Activated CD4-positive, CD25-positive, alpha-beta regulatory T cell treated with anti-CD3 and anti-CD28 coated beads, Interleukin-2, amount 50 U/mL, for 24 hours (primary cell): ENCODE data around the gene CHPF2.

Source experiments
- ATAC-seq, 2 donors: fragments of 150-1000 bp; cut with Tn5 transposase; one replicate each; pipeline ENCODE4 v1.10.0; 2021; ENCODE audit warnings: mild to moderate bottlenecking in 1 of 2, moderate library complexity in 1 of 2

CHPF2 gene

GRCh38 chr7:151235091-151235787 lies 3.0 kb downstream of the CHPF2 start:
- no peak for ATAC-seq

- no peak for ATAC-seq
Measured at GRCh38 chr7:151236406-151236805, 4.1 kb downstream of the CHPF2 start.

- no peak for ATAC-seq
Measured at GRCh38 chr7:151237244-151238189, 5.2 kb downstream of the CHPF2 start.

DNA sequence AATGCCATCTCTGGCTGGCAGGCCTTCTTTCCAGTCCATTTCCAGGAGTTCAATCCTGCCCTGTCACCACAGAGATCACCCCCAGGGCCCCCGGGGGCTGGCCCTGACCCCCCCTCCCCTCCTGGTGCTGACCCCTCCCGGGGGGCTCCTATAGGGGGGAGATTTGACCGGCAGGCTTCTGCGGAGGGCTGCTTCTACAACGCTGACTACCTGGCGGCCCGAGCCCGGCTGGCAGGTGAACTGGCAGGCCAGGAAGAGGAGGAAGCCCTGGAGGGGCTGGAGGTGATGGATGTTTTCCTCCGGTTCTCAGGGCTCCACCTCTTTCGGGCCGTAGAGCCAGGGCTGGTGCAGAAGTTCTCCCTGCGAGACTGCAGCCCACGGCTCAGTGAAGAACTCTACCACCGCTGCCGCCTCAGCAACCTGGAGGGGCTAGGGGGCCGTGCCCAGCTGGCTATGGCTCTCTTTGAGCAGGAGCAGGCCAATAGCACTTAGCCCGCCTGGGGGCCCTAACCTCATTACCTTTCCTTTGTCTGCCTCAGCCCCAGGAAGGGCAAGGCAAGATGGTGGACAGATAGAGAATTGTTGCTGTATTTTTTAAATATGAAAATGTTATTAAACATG lies 6.0 kb downstream of the CHPF2 start:
- no peak for ATAC-seq

DNA sequence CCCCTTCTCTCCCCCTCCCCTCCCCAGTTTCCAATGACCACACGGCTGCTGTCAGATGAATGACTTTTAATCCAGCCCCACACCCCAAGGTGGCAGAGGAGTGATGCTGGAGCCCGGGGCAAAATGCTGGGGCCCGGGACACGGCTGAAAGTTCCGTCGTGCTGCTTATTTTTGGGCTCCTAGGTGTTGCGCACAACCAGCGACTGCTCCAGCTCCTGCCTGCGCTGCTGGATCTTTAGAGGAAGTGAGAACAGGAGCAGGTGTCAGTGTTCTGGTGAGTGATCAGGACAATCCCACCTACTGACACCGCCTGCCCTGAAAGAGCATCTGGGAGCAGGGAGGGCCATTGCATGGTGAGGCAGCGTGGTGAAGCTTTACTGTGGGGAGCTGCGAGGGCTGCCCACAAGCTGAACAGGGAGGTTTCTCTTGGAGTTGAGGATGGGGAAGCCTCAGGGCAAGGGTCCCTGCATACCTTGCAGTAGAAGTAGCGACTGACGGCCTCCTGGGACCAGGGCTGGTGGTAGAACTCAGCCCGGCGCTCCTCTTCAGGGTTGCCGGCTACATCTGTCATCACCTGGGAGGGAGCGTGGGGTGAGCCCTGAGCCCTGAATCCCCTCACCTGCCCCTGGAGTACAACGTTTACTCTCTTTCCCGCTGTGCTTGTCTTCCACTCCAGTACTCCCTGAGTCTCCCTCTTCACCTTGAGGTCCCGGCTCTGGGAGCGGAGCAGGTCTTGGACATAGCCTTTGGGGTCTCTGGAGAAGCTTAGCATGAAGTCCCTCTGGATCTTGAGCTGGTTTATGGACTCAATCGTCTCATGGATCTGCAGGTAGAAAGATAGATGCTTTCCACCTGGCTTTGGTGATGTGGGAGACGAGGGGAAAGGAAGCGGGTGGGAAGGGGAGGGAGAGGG lies 6.9 kb downstream of the CHPF2 start:
- ATAC-seq: no peak

DNA sequence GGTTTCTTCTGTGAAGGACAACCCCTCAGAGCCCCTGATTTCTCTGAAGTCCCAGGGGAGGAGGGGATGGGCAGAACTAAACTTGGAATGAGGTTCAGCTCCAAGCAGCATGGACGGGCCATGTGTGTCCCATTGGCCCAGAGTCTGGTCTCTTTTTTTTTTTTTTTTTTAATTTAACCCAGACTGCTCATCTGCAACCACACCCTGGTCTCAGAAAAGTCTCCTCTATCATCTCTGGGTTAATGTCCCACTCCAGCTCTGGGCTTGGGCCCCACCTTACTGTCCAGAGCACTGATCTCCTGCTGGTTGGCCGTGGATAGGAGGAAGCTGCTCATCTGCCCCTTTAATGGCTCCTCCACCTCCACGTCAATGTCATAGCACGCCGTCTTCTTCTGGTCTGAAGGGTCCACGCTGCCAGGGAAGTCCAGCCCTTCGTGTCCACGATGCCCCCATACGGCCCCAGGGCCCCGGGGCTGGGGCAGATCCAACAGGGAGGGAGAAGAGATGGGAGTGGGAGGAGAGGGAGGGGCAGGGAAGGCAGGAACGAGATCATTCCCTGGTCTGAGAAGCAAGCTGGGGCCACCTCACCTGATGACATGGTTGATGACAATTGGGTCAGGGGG lies 7.7 kb downstream of the CHPF2 start:
- ATAC-seq: no peak

DNA sequence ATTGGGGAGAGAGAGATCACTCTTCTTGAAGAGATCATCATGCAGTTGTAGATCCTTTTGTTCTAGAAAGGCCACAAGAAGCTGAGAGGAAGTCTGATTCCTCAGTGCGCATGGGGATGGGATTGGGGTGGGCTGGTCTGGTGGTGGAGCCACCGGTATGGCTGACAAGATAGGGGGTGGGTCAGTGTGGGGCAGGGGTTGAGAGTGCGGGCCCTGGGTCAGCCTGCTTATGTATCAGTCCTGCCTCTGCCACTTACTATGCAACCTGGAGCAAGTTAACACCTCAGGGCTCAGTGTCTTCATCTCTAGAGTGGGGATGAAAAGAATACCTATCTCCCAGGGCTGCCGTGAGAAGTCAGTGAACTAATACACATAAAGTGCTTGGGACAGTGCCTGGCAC lies 8.3 kb downstream of the CHPF2 start:
- ATAC-seq: no peak

GRCh38 chr7:151240942-151241754 lies 8.9 kb downstream of the CHPF2 start:
- no peak for ATAC-seq

DNA sequence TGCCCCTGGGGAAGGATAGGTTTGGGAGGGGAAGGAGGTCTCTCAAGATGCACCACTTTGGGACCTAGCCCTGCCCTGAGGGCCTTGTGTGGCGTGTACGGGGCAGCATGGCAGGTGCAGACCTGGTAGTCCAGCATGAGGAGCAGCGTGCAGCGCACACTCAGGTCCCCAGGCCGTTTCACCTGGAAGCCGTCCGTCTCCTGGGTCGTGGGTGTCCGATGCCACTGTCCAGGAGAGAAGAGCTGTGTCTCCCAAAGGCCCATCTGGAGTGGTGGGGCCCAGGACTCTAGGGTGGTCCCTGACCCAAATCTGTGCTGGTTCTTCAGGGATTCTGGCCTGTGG lies 9.4 kb downstream of the CHPF2 start:
- no peak for ATAC-seq

- ATAC-seq: no peak
Measured at GRCh38 chr7:151242159-151243044, 10.1 kb downstream of the CHPF2 start.

DNA sequence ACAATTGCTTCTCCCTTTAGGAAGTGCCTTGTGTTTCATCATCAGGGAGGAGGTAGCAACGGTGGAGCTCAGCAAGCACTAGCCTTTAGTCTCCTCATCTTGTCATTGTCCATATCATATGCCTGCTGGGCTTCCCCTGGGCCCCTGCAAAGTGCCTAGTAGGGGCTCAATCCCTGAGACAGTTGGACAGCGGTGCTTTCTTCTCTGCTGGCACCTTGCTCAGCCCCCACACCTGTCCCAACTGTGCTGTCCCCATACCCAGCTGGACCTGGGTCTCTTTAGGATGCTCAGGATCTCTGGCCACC lies 10.7 kb downstream of the CHPF2 start:
- no peak for ATAC-seq

DNA sequence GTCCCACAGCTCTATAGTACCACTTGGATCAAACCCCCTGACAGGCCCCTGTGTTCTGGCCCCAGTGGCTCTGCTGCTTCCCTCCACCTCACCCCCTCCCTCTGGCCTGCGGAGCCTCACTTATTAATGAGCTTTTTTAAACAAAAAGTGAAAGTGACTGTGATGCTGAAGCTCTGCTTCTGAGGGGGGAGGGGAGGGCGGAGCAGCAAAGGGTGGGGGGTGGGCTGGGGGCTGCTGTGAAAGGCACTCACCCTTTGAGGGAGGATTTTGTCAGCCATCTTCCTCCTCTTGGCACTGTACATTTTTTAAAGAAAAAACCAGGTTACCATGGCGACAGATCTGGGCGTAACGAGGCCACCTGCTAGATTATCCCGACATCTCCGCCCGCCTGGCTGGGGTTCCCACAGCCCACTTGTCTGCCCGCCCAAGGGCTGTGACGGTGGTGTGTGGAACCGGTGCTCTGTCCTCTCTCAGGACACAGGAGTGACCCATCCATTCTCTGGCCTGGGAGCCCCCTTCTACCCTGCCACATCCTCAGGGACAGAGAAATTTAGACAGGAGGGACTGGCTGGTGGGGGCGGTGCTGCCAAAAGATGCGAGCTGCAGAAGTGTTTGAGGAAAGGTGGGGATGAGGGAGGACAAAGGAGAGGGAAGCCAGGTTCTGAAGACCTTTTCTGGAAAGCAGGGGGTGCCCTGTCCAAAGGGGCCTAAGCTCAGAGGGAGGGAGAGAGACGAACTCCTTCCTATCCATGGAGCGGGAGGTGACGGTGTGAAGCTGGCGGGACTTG lies 11.3 kb downstream of the CHPF2 start:
- peak in 1 of 2 donors; percentile 31 for ATAC-seq

GRCh38 chr7:151244196-151244840 lies 12.0 kb downstream of the CHPF2 start:
- ATAC-seq: no peak

DNA sequence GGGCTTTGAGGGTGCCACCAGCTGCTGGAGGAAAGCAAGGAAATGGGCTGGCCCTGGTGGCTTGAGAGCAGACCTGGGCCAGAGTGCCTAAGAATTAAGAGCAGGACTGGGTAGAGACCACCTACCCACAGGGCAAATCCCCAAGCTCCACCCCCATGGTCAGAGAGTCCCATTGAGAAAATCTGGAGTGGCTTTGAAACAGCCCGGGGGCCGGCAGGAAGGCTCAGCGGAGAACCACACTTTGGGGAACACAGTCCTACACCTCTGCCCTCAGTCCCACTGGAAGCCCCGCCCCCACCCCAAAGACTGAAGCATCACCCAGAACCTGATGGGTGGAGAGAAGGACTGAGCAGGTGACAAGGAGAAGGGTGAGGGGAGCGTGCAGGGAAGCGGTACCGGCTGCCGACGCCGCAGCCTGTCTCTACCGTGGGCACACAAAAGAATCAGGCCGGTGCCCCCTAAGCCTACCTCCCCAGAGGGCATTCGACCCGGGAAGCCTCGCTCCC lies 12.6 kb downstream of the CHPF2 start:
- ATAC-seq: no peak

DNA sequence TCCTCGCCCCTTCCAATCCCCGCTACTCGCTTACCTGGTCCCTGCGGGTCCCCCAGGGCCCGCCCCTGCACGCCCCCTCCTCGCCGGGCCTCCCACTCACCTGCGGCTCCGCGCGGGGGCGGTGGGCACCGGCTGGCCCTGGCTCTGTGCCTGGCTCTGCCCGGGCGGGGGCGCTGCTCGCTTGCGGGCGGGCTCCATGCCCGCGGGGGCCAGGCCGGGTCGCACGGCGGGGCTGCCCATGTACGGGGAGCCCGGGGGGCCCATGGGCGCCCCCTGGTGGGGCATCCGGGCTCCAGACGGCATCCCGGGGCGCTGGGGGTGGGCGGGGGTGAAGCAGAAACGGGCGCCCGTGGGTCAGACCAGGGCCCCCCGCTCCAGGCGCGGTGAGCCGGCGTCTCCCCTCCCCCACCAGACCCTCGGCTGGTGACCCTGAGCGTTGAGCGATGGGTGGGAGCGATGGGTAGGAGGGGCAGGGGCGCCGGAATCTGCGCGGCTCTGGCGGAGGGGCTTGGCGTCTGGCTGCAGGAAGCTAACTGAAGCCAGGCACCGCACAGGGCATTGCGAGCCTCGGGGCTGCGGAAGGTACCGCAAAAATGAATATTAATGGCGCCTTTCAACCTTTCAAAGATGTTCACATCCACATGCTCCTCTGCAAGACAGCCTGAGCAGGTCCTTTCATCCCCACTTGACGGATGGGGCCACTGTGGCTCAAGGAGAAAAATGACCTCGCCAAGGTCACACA lies 13.2 kb downstream of the CHPF2 start:
- peak; percentile 59 to 65 for ATAC-seq

DNA sequence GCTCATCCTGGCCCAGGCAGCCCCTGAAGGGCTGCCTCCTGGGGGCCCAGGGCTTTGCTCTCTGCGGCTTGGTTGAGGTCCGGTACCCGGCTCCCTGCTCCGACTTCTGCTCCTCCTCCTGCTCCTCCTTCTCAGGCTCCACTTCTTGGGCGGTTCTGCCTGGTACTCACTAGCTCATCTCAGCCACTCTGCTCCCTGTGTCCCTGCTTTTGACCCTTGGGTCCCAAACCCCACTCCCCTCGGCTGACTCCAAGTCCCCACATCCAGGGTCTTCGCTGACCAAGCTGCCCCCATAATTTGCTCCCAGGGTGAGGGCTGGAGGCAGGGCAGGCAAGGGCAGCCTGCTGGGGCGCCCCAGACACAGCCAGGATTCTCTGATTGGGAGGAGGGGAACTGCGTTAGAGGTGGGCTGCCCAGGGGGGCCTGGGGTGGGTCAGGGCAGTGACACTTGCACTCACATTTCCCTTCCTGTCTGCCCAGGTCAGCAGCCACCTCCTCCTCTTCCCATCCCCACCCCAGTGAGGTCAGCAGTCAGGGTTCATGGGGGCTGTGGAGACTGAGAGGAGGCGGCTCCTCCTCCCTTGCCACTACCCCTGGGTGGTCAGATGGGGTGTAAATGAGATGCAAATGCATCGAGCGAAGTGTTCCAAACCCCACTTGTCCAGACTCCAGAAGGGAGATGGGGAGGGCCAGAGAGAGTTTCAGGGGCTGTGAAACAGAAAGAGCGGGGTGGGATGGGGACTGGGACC lies 14.0 kb downstream of the CHPF2 start:
- ATAC-seq: no peak
